CD4-positive, alpha-beta T cell (primary cell): ENCODE data around the gene GNAT1. TPM values are rescaled to one million over a fixed set of nuclear protein-coding genes. Genes with fewer than 3 reads are reported as not detected.

Source experiments
- ATAC-seq: fragments of 200-7000 bp; cut with Tn5 transposase; one replicate; pipeline ENCODE4 v1.10.0; 2022; ENCODE audit warnings: mild to moderate bottlenecking; ENCODE audit not compliant: poor library complexity
- CTCF ChIA-PET: fragments of 350-600 bp; sonication (Branson Sonifier 250); formaldehyde crosslinking; loops from one replicate; lab custom pipeline; 2021; ENCODE audit warnings: antibody characterized with exemption, inconsistent platforms; lab: Charles Lee
- POLR2A ChIA-PET: fragments of 350-600 bp; sonication (Branson Sonifier 250); formaldehyde crosslinking; loops from one replicate; lab custom pipeline; 2021; ENCODE audit warnings: antibody characterized with exemption, inconsistent platforms; lab: Charles Lee
- DNase-seq, 14 experiments: peaks; one replicate each; pipeline ENCODE4 v3.0.0-alpha.2; 2013 to 2020; ENCODE audit warnings: mixed read lengths in 2 of 14
- H3K27ac ChIP-seq, 2 donors: one replicate each; pipeline versions ENCODE4 v1.5.1 to v1.7.0; 2013; ENCODE audit warnings: low read length in 2 of 2, low read depth in 1 of 2, mild to moderate bottlenecking in 1 of 2
- H3K27me3 ChIP-seq, 2 experiments: 1 replicate in 1 of 2; 2 replicates in 1 of 2; pipeline versions ENCODE4 v1.6.1 to v1.7.0; 2013; ENCODE audit warnings: low read length in 2 of 2, control low read depth in 1 of 2, mild to moderate bottlenecking in 1 of 2, moderate library complexity in 1 of 2; ENCODE audit not compliant: insufficient read depth in 2 of 2, control insufficient read depth in 1 of 2
- H3K36me3 ChIP-seq: one replicate; pipeline ENCODE4 v1.6.1; 2013; ENCODE audit warnings: low read length, control low read depth; ENCODE audit not compliant: insufficient read depth
- H3K4me1 ChIP-seq: one replicate; pipeline ENCODE4 v1.6.1; 2013; ENCODE audit warnings: low read length, control low read depth; ENCODE audit not compliant: insufficient read depth
- H3K4me3 ChIP-seq: one replicate; pipeline ENCODE4 v1.5.1; 2013; ENCODE audit warnings: mild to moderate bottlenecking, low read length, moderate library complexity
- H3K9me3 ChIP-seq, 2 experiments: 1 replicate in 1 of 2; 2 replicates in 1 of 2; pipeline versions ENCODE4 v1.6.1 to v1.7.0; 2013; ENCODE audit warnings: low read length in 2 of 2, mild to moderate bottlenecking in 2 of 2, control low read depth in 1 of 2, moderate library complexity in 1 of 2; ENCODE audit not compliant: control insufficient read depth in 1 of 2, insufficient read depth in 1 of 2
- H3K27ac Mint-ChIP-seq: one replicate; pipeline ENCODE4 v1.8.0; 2020; ENCODE audit warnings: mixed read lengths
- H3K27me3 Mint-ChIP-seq: one replicate; pipeline ENCODE4 v1.8.0; 2021; ENCODE audit warnings: mixed read lengths
- H3K36me3 Mint-ChIP-seq: one replicate; pipeline ENCODE4 v1.8.0; 2021; ENCODE audit warnings: low read depth, mixed read lengths
- H3K4me1 Mint-ChIP-seq: one replicate; pipeline ENCODE4 v1.8.0; 2021; ENCODE audit warnings: low read depth, mixed read lengths
- H3K4me3 Mint-ChIP-seq: one replicate; pipeline ENCODE4 v1.8.0; 2020; ENCODE audit warnings: mild to moderate bottlenecking, mixed read lengths
- H3K9me3 Mint-ChIP-seq: one replicate; pipeline ENCODE4 v1.8.0; 2020; ENCODE audit warnings: mixed read lengths
- CTCF ChIP-seq: fragments of 200-600 bp; IDR thresholded peaks from one replicate; pipeline ENCODE4 v1.8.0; 2022; ENCODE audit warnings: antibody characterized with exemption, mild to moderate bottlenecking
- intact Hi-C, 2 experiments: fragments of 100-400 bp; cut with DNase I in 1 of 2; cut with micrococcal nuclease in 1 of 2; formaldehyde crosslinking; loops; one replicate each; pipeline versions ENCODE4 v1.15.1 to v1.9.0; 2023 to 2025; cut with DNase I, micrococcal nuclease
- total RNA-seq, 174 experiments: library from RNA in 2 of 174; stranded (reverse) in 2 of 174; gene quantifications; one replicate each; pipeline ENCODE4 v1.2.3 and lab custom pipeline; 2021 to 2026

The GNAT1 gene
- total RNA-seq, 2 experiments from 2014 or later: 0.11 to 0.28 TPM

DNA sequence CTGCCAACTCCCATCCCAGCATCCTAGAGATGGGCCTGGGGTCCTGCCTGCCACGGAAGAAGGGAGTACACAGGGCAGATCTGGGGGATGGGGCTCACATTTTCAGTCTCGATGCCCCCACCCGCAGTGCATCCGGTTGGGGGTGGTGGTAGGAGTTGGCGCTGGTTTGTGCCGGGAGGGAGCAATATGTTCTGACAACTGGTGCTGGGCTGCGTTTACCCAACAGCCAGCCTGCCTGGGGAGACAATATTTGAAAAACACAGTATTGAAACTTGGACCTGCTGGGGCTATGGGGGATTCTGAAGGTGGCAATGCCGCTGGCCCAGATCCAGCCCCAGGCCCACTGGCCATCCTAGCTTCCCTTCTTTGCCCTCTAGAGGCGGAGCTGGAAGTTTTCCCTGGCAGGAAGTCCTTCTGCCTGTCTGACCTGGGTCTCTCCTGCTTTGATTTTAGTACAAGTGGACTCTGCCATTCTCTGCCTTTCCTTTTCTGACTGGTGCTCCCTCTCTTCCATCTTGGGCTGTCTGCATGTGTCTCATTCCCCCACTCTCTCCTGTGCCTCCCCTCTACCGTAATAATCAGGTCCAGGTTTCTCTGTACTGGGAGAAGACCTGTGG lies 32.8 kb upstream of the GNAT1 start:
- Mint-ChIP-seq H3K9me3 (no peaks in the 10 kb centered on the region), H3K4me3 (no peak overlapping the region), H3K27me3 (peaks cover 40% of the 10 kb centered on the region), H3K27ac (no peak overlapping the region), H3K4me1 (peaks cover 17% of the 10 kb centered on the region), H3K36me3 (no peaks in the 10 kb centered on the region)
- H3K36me3 ChIP-seq: no peaks in the 10 kb centered on the region
- TF ChIP-seq CTCF: no peak
- no peak for ATAC-seq
- no peak overlapping the region for H3K4me3 ChIP-seq
- H3K27me3 ChIP-seq: peaks cover 22 to 25% of the 10 kb centered on the region in 2 experiments
- ChIA-PET POLR2A (no interaction called here), CTCF (interaction anchor here (1.5 kb wide), 1 partner anchor 35 kb away, joined by 3 read pairs; no protein-coding TSS in a partner anchor)
- peaks cover 23% of the 10 kb centered on the region for H3K4me1 ChIP-seq
- no peak for DNase-seq
- H3K9me3 ChIP-seq: peaks cover 0 to 9% of the 10 kb centered on the region in 2 experiments
- intact Hi-C loops: no loop called here
- H3K27ac ChIP-seq: no peak overlapping the region

- no peak for TF ChIP-seq CTCF
- Histone ChIP-seq H3K4me3 (no peak overlapping the region), H3K27me3 (peaks cover 14 to 19% of the 10 kb centered on the region in 2 experiments), H3K27ac (no peak overlapping the region), H3K9me3 (peaks cover 0 to 9% of the 10 kb centered on the region in 2 experiments), H3K36me3 (no peaks in the 10 kb centered on the region), H3K4me1 (peaks cover 13% of the 10 kb centered on the region)
- Mint-ChIP-seq H3K27me3 (peaks cover 30% of the 10 kb centered on the region), H3K9me3 (no peaks in the 10 kb centered on the region), H3K4me3 (no peak overlapping the region), H3K27ac (no peak overlapping the region), H3K4me1 (peaks cover 8% of the 10 kb centered on the region), H3K36me3 (no peaks in the 10 kb centered on the region)
- ChIA-PET POLR2A (no interaction called here), CTCF (no interaction called here)
- no peak for ATAC-seq
- no peak for DNase-seq
- intact Hi-C loops: loop anchor here in 1 of 2 experiments (10.0 kb wide), 1 partner anchor 234 kb away; no protein-coding TSS in a partner anchor
These were observed 30.8 kb upstream of the GNAT1 start for GRCh38 chr3:50160561-50160983.

- Histone ChIP-seq H3K4me3 (no peak overlapping the region), H3K9me3 (peaks cover 0 to 4% of the 10 kb centered on the region in 2 experiments), H3K4me1 (peaks cover 6% of the 10 kb centered on the region), H3K27me3 (peaks cover 7 to 11% of the 10 kb centered on the region in 2 experiments), H3K27ac (no peak overlapping the region), H3K36me3 (no peaks in the 10 kb centered on the region)
- Mint-ChIP-seq H3K27ac (no peak overlapping the region), H3K4me1 (peaks cover under 1% of the 10 kb centered on the region), H3K36me3 (no peaks in the 10 kb centered on the region), H3K9me3 (no peaks in the 10 kb centered on the region), H3K4me3 (no peak overlapping the region), H3K27me3 (peaks cover 22% of the 10 kb centered on the region)
- ChIA-PET CTCF (no interaction called here), POLR2A (no interaction called here)
- DNase-seq (no peak), ATAC-seq (no peak)
- TF ChIP-seq CTCF: no peak
- intact Hi-C loops: loop anchor here in 1 of 2 experiments (10.0 kb wide), 1 partner anchor 233 kb away; no protein-coding TSS in a partner anchor
These were observed 30.1 kb upstream of the GNAT1 start for GRCh38 chr3:50161320-50161719.
